HG02981 (cell line): ENCODE results near the gene VCL.
"Not testable (repeated sequence)": the region's sequence is repeated elsewhere in the genome, so short reads cannot be mapped to it uniquely, and the experiment has no call there.

Experiments used
- ATAC-seq: cut with Tn5 transposase; IDR thresholded peaks from one replicate; pipeline ENCODE4 v1.9.1; 2021; ENCODE audit warnings: mild to moderate bottlenecking, moderate library complexity; ENCODE audit not compliant: unreplicated experiment

VCL gene

DNA sequence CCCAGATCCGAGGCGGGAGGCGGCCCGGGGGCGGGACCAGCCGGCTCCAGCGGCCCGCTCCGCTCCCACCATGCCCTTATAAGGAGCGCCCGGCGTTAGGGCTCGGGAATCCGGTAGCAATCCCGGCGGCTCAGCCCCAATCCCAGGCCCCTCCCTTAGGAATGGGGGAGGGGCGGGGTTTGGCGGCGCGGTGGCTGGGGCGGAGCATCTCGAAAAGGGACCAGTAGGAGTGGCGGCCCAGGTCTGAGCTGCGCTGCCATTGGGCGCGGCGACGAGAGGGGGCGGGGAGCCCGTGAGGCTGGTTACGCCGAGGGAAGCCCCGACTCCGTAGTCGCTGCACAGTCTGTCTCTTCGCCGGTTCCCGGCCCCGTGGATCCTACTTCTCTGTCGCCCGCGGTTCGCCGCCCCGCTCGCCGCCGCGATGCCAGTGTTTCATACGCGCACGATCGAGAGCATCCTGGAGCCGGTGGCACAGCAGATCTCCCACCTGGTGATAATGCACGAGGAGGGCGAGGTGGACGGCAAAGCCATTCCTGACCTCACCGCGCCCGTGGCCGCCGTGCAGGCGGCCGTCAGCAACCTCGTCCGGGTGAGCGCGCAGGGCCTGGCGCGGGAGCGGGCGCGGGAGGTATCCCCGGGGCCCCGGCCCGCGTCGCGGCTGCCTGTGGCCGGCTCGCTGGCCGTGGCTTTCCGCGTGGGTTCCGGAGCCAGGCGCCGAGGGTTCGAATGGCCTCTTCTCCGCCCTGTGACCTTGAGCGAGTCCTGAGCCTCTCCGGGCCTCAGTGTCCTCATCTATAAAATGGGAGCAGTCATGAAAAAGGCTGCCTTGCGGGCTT lies at the start of gene VCL:
Gene VCL (plus strand): TSS at position 330 of the 836 bp plus-strand sequence. CDS start 92 bp downstream, at position 422.
- peak; percentile 97 for ATAC-seq

GRCh38 chr10:73948947-73949633 lies 48.8 kb upstream of the VCL start:
- ATAC-seq, result no peak

DNA sequence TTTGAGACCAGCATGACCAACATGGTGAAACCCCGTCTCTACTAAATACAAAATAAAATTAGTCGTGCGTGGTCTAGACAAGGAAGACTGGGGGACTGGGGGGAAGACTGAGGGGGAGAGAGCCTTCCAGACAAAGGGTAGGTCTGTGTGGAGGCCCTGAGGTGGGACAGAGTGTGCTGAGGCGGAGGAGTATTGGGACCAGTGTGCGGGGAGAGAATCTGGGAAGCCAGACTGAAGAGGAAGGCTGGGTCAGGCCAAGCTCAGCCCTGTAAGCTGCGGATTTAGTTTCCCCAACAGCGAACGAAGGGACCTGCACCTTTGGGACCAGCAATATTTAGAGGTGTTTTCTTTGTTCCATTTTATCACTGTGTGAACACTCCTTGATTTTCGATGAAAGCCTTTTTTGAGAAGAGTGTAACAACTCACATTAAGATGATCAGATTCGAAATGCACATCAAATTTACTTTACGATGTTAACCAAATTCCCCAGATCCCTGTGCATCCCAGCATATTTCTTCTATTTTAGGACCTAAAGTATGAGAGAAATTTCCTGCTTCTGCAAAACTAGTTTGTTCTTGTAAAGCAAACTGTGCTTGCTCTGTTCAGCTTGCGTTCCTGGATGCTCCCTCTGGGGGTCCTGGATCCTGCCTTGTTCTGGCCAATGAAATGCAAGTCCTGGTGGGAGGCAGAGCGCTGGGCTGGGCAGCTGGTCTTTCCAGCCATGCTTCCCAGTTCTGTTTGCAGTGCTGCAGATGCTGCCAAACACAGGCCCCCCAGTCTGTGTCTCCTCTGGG lies 47.6 kb upstream of the VCL start:
- no peak for ATAC-seq

DNA sequence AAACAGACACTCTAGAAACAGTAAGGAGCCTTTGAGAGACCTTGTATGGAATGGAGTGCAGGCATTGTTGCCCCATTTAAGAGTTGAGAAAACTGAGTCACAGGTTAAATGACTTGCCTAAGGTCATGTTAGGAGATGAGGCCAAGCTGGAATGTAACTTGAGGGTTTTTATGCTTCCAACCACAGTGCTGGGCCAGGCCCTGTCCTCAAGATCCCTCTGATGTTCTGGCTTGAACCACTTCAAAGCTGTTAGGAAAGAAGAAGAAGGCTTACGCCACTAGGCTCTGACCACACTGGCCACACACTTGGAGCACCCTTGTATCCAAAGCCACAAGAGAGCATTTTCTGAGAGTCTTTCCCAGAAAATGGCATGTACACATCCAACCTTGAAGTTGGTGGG lies 44.3 kb upstream of the VCL start:
- ATAC-seq, result no peak

DNA sequence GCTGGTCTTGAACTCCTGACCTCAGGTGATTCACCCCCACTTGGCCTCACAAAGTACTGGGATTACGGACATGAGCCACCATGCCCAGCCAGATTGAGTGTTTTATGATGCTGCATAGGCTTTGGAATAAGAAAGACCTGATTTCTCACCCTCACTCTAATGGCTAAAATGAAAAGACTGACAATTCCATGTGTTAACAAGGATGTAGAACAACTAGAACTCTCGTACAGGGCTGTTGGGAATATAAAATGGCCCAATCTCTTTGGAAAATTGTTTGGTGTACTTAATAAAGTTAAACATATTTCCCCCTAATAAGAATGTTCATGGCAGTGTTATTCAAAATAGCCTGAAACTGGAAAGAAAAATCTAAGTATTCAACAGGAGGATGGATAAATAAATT lies 43.2 kb upstream of the VCL start:
- no peak for ATAC-seq

DNA sequence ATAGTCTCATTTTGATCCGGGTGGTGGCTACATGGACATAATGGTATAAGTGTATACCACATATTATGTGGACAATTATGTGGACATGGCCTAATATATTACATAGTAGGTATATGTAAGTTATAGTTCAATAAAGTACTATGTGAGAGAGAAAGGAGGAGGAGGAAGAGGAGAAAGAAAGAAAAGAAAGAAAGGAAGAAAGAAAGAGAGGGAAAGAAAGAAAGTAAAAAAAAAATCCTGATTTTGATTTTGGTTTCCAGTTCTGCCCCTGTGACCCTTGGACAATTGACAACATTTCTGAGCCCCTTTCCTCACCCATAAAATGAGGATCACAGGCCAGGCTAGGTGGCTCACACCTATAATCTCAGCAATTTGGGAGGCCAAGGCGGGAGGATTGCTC lies 42.2 kb upstream of the VCL start:
- no peak for ATAC-seq

GRCh38 chr10:73956476-73957359 lies 41.2 kb upstream of the VCL start:
- peak; percentile 53 for ATAC-seq

DNA sequence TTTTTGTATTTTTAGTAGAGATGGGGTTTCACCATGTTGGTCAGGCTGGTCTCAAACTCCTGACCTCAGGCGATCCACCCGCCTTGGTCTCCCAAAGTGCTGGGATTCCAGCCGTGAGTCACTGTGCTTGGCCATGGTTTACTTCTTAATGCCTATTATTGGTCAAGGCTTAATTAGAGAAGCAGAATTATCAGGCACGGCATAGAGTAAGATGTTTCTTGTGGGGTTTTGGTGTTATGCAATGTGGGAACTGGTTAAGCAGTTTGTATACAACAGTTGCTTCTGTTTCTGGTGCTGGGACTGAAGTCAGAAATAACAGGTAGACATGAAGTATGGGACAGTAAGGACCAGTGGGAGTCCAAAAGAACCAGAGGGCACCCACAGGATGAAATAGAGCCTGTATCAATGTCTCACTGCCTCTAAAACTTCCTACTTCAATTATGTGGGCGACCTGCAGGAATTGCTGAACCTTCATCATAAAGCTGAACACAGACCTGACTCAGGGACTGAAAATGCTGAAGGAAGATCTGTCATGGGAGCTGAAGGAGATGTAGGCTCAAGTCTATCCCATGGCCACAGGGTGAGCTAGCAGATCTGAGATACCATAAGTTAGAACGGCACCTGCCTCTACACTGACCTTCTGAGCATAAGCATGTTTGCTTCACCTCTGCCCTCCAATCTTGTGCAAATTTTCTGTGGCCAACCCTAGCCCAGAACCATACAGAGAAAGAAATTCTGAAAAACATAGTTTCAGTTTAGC lies 38.3 kb upstream of the VCL start:
- peak; percentile 41 for ATAC-seq

DNA sequence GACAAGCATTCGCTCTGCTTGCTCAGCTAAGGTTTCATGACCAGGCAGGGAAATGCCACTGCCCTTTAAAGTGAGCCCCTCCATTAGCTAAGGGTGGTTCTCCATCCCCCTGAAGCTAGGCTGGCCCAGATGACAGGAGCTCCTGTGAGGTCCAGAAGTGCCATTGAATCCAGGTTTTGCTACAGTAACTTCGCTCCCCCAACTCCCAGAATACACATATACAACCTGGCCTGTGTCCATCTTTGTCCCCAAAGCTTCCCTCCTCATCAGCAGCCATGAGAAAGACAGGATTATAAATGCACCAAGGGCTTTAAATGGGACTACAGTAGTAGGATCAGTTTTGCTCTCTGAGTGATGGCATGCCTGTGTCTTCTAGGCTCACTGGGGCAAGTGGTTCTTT lies 35.5 kb upstream of the VCL start:
- no peak for ATAC-seq

DNA sequence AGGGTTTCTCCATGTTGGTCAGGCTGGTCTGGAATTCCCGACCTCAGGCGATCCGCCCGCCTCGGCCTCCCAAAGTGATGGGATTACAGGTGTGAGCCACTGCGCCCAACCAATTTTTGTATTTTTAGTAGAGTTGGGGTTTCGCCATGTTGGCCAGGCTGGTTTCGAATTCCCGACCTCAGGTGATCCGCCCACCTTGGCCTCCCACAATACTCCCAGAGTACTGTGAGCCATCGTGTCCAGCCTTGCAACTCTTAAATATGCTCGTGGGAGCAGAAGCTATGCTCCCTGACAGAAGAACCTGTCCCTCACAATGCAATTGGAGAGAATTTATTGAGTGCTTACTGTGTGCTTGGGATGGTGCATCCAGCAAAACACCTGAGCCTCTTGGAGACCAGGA lies 34.4 kb upstream of the VCL start:
- not testable (repeated sequence) for ATAC-seq

GRCh38 chr10:73964743-73965142 lies 33.2 kb upstream of the VCL start:
- no peak for ATAC-seq

GRCh38 chr10:73965267-73965889 lies 32.5 kb upstream of the VCL start:
- ATAC-seq, result not testable (repeated sequence)

GRCh38 chr10:73965890-73966768 lies 31.8 kb upstream of the VCL start:
- ATAC-seq, result no peak

DNA sequence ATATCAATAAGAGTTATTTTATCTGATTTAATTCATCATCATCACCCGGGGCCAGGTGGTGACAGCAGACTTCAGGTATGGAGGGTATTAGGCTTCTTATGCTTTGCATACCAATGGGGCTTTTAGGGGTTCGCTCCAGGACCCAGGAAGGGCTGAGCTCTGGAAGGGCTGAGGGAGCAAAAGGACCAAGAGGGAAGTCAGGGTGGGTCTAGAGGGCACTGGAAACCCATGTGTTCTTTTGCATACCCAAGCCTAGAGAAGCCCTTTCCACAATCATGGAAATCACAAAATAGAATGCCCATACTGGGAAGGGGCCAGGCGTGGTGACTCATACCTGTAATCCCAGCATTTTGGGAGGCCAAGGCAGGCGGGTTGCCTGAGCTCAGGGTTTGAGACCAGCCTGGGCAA lies 30.9 kb upstream of the VCL start:
- no peak for ATAC-seq

DNA sequence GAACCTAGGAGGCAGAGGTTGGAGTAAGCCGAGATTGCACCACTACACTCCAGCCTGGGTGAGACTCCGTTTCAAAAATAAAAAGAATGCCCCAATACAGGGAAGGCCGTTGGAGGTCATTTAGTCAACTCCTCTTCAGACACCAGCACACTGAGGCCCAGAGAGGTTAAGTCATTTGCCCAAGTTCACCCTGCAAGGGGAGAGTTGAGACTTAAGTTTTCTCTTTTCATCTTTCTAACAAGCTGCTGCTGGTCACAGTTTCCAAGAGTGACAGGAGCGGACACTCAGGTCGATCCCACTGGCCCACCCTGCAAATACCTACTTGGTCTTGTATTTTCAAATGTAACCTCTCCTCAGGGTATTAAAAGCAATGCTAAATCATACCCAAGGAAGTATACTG lies 30.4 kb upstream of the VCL start:
- ATAC-seq, result no peak

- ATAC-seq, result no peak
These were observed 29.8 kb upstream of the VCL start for GRCh38 chr10:73968098-73968521.

- ATAC-seq, result no peak
These were observed 28.6 kb upstream of the VCL start for GRCh38 chr10:73969224-73969841.

GRCh38 chr10:73970845-73971244 lies 27.1 kb upstream of the VCL start:
- no peak for ATAC-seq
